GM12878 (cell line): ENCODE results near the gene RPL34. TPM values are rescaled to one million over a fixed set of nuclear protein-coding genes. Genes with fewer than 3 reads are reported as not detected.

ENCODE experiments used
- ATAC-seq: fragments of 200-7000 bp; cut with Tn5 transposase; 3 replicates; pipeline ENCODE4 v1.9.1; 2020; ENCODE audit warnings: mild to moderate bottlenecking, moderate library complexity
- BruUV-seq: library from RNA; stranded (reverse); fragments of 400-500 nt; replicated peaks from 2 replicates; lab custom pipeline; 2021; lab: Mats Ljungman, UMichigan
- CTCF ChIA-PET: fragments of 300-600 bp; sonication (Branson Sonifier 250); formaldehyde crosslinking; extraction: SDS; loops from one replicate; lab custom pipeline; 2021; ENCODE audit warnings: inconsistent platforms; lab: Yijun Ruan, JAX
- POLR2A ChIA-PET: fragments of 350-600 bp; formaldehyde crosslinking; extraction: SDS; loops from one replicate; lab custom pipeline; 2021; ENCODE audit warnings: inconsistent platforms; lab: Charles Lee
- RAD21 ChIA-PET: fragments of 300-600 bp; sonication (Branson Sonifier 250); formaldehyde crosslinking; loops from one replicate; lab custom pipeline; 2023; ENCODE audit warnings: antibody characterized with exemption; ENCODE audit not compliant: unreplicated experiment; lab: Charles Lee
- SMC1A ChIA-PET: fragments of 300-600 bp; sonication (Branson Sonifier 250); formaldehyde crosslinking; loops from one replicate; lab custom pipeline; 2023; ENCODE audit not compliant: unreplicated experiment, uncharacterized antibody; lab: Charles Lee
- DNase-seq: peaks from one replicate; pipeline ENCODE4 v3.0.0-alpha.2; 2011; ENCODE audit warnings: low read depth, low spot score
- FAIRE-seq: peaks from 3 replicates; lab custom pipeline; 2011; peaks lifted over from hg19 to GRCh38; lab: Jason Lieb, UNC
- H2AFZ ChIP-seq: 2 replicates; pipeline ENCODE4 v1.6.0; 2011; ENCODE audit warnings: low read depth, low read length, control low read depth; ENCODE audit not compliant: control insufficient read depth
- H3K27ac ChIP-seq: 2 replicates; pipeline ENCODE4 v1.5.1; 2011; ENCODE audit warnings: control low read depth; ENCODE audit not compliant: control insufficient read depth, insufficient read depth
- H3K27me3 ChIP-seq, 2 experiments: replicated peaks in 1 of 2; 2 replicates each; pipeline versions ENCODE4 v1.6.0 to v1.6.1; 2011; ENCODE audit warnings: low read length in 1 of 2; ENCODE audit not compliant: control insufficient read depth in 2 of 2, insufficient read depth in 2 of 2
- H3K36me3 ChIP-seq, 2 experiments: 2 replicates each; pipeline ENCODE4 v1.5.1; 2011; ENCODE audit warnings: low read length in 1 of 2; ENCODE audit not compliant: control insufficient read depth in 2 of 2, insufficient read depth in 2 of 2
- H3K4me1 ChIP-seq: 2 replicates; pipeline ENCODE4 v1.6.1; 2011; ENCODE audit warnings: mild to moderate bottlenecking, low read length, moderate library complexity, mixed read lengths; ENCODE audit not compliant: control insufficient read depth, insufficient read depth
- H3K4me2 ChIP-seq: 2 replicates; pipeline ENCODE4 v1.6.0; 2011; ENCODE audit warnings: control low read depth; ENCODE audit not compliant: control insufficient read depth, insufficient read depth
- H3K4me3 ChIP-seq: fragments of 200-600 bp; sonication (generic); 2 replicates; pipeline ENCODE4 v1.5.1; 2016
- H3K79me2 ChIP-seq: 2 replicates; pipeline ENCODE4 v1.6.0; 2011; ENCODE audit warnings: low read length; ENCODE audit not compliant: control insufficient read depth, insufficient read depth
- H3K9ac ChIP-seq: 2 replicates; pipeline ENCODE4 v1.8.0; 2011; ENCODE audit warnings: low read length, control low read depth, mixed read lengths; ENCODE audit not compliant: control insufficient read depth, insufficient read depth
- H3K9me3 ChIP-seq: replicated peaks from 3 replicates; pipeline ENCODE4 v1.5.1; 2011; ENCODE audit warnings: mild to moderate bottlenecking, low read length; ENCODE audit not compliant: control insufficient read depth, insufficient read depth
- H4K20me1 ChIP-seq: 2 replicates; pipeline ENCODE4 v1.6.0; 2011; ENCODE audit not compliant: control insufficient read depth, insufficient read depth
- BMI1 ChIP-seq: fragments of 450-650 bp; IDR thresholded peaks from 2 replicates; pipeline ENCODE4 v1.6.1; 2016; ENCODE audit warnings: mild to moderate bottlenecking, moderate library complexity, borderline replicate concordance
- CBFB ChIP-seq: IDR thresholded peaks from 2 replicates; pipeline ENCODE4 v1.6.1; 2016; ENCODE audit warnings: antibody characterized with exemption, low read depth
- CHD1 ChIP-seq: IDR thresholded peaks from 2 replicates; pipeline ENCODE4 v1.6.1; 2012; ENCODE audit warnings: low read depth, low read length, improper control_type of control experiment
- CHD4 ChIP-seq: fragments of 200-600 bp; sonication (generic); IDR thresholded peaks from 2 replicates; pipeline ENCODE4 v1.6.1; 2016; ENCODE audit warnings: mild to moderate bottlenecking
- CREM ChIP-seq: IDR thresholded peaks from 2 replicates; pipeline ENCODE4 v1.6.1; 2014; ENCODE audit warnings: antibody characterized with exemption, low read depth
- GATAD2B ChIP-seq: fragments of 450-650 bp; conservative IDR thresholded peaks from 2 replicates; pipeline ENCODE4 v1.6.1; 2017; ENCODE audit warnings: low read depth, mild to moderate bottlenecking, moderate library complexity
- KLF5 ChIP-seq: fragments of 450-650 bp; IDR thresholded peaks from 2 replicates; pipeline ENCODE4 v1.6.1; 2014; ENCODE audit warnings: mild to moderate bottlenecking; ENCODE audit not compliant: partially characterized antibody
- MEF2A ChIP-seq: IDR thresholded peaks from 2 replicates; pipeline ENCODE4 v1.6.1; 2011; ENCODE audit warnings: low read depth, mild to moderate bottlenecking, low read length, moderate library complexity; ENCODE audit not compliant: insufficient read depth
- NFYA ChIP-seq: IDR thresholded peaks from 2 replicates; pipeline ENCODE4 v1.6.1; 2011; ENCODE audit warnings: low read depth, mild to moderate bottlenecking, low read length, improper control_type of control experiment, borderline replicate concordance
- PML ChIP-seq: IDR thresholded peaks from 2 replicates; pipeline ENCODE4 v1.6.1; 2012; ENCODE audit warnings: low read length, inconsistent platforms
- TBL1XR1 ChIP-seq: IDR thresholded peaks from 2 replicates; pipeline ENCODE4 v1.6.1; 2012; ENCODE audit warnings: low read depth, low read length, improper control_type of control experiment
- YY1 ChIP-seq: IDR thresholded peaks from 2 replicates; pipeline ENCODE4 v1.6.1; 2011; ENCODE audit warnings: low read depth, mild to moderate bottlenecking, low read length
- ZZZ3 ChIP-seq: IDR thresholded peaks from 2 replicates; pipeline ENCODE4 v1.6.1; 2011; ENCODE audit warnings: low read depth; ENCODE audit not compliant: control insufficient read depth, insufficient read length
- WGBS: methylation state at CpG from one replicate; pipeline ENCODE4 v1.1.6; 2016; ENCODE audit warnings: low lambda C conversion rate; ENCODE audit not compliant: insufficient replicate concordance, insufficient coverage; ENCODE audit errors: missing lambda C conversion rate; 5-methylcytosine and 5-hydroxymethylcytosine counted together
- in situ Hi-C: fragments of 300-500 bp; cut with MboI; formaldehyde crosslinking; loops from 9 replicates; pipeline ENCODE4 v1.14.3; 2018; ENCODE audit warnings: mixed read lengths
- intact Hi-C: fragments of 100-400 bp; cut with micrococcal nuclease; formaldehyde crosslinking; loops from one replicate; pipeline ENCODE4 v1.14.2; 2022; ENCODE audit not compliant: unreplicated experiment
- polyA plus RNA-seq, 11 experiments: library from polyadenylated mRNA; depleted of rRNA in 4 of 11; unstranded in 6 of 11; stranded (reverse) in 5 of 11; fragments of >200 nt; fragmentation: Nextera tagmentation in 4 of 11; fragmentation: Illumina TruSeq in 1 of 11; extraction: Ambion mirVana in 4 of 11; extraction: Trizol in 1 of 11; gene quantifications; 1 replicate in 1 of 11; 2 replicates in 10 of 11; pipeline versions ENCODE4 v1.2.1 to v1.2.3, GENCODE V29; 2011 to 2016; ENCODE audit warnings: inconsistent platforms in 2 of 11, missing spikeins in 2 of 11, low read depth in 1 of 11
- total RNA-seq, 4 experiments: library from RNA; depleted of rRNA in 3 of 4; stranded (reverse); fragments of >200 nt in 3 of 4; fragmentation: Illumina TruSeq in 1 of 4; extraction: Trizol in 1 of 4; gene quantifications; 2 replicates each; pipeline versions ENCODE4 v1.2.1 to v1.2.3, GENCODE V29; 2013 to 2021
- TF ChIP-seq, protein P1 (sequence below): fragments of 450-650 bp; IDR thresholded peaks from 2 replicates; pipeline ENCODE4 v1.6.1; 2014; ENCODE audit warnings: mild to moderate bottlenecking
- TF ChIP-seq, protein P2 (sequence below): fragments of 150-350 bp; IDR thresholded peaks from 2 replicates; pipeline ENCODE4 v1.6.1; 2014; ENCODE audit warnings: mild to moderate bottlenecking, low read depth, low read length
- TF ChIP-seq, protein P3 (sequence below): fragments of 450-650 bp; formaldehyde crosslinking; IDR thresholded peaks from 2 replicates; pipeline ENCODE4 v1.5.0; 2022; ENCODE audit warnings: mild to moderate bottlenecking, missing genetic modification characterization

Gene RPL34
- total and polyA plus RNA-seq, 10 of the 15 experiments (the other 5 are each of a cell fraction or from before 2014, with no cell fraction given) = 1,792 to 6,697 (median 2,464) TPM

DNA sequence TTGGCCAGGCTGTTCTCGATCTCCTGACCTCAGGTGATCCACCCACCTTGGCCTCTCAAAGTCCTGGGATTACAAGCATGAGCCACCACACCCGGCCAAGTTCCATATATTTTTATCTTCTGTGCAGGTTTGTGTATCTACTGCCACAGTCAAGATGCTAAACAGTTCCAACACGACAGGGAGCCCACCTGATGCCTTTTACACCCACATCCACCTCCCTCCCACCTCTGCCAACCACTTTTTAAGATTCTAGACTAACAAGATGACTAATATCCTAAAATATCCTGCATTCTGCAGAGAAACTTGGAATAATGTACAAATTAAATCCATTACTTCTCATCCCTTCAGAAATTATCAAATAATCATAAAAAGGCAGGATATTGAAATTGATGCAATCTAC lies 19.3 kb upstream of the RPL34 start:
- no peak for ATAC-seq
- Histone ChIP-seq H4K20me1 (no peaks in the 10 kb centered on the region), H2AFZ (no peak overlapping the region), H3K9me3 (no peaks in the 10 kb centered on the region), H3K4me2 (no peak overlapping the region), H3K4me1 (no peaks in the 10 kb centered on the region), H3K9ac (no peak overlapping the region), H3K27me3 (no peaks in the 10 kb centered on the region), H3K27ac (no peak overlapping the region), H3K36me3 (no peaks in the 10 kb centered on the region), H3K79me2 (no peaks in the 10 kb centered on the region), H3K4me3 (no peak overlapping the region)
- no TSS peak for BruUV-seq
- SMC1A ChIA-PET = no interaction called here
- RAD21 ChIA-PET = no interaction called here
- CTCF ChIA-PET = no interaction called here
- 10% methylated on average over 3 of the region's 3 CpGs for WGBS
- FAIRE-seq = no peak
- in situ Hi-C loops (no loop called here), intact Hi-C loops (no loop called here)
- TF ChIP-seq, protein P1, sequence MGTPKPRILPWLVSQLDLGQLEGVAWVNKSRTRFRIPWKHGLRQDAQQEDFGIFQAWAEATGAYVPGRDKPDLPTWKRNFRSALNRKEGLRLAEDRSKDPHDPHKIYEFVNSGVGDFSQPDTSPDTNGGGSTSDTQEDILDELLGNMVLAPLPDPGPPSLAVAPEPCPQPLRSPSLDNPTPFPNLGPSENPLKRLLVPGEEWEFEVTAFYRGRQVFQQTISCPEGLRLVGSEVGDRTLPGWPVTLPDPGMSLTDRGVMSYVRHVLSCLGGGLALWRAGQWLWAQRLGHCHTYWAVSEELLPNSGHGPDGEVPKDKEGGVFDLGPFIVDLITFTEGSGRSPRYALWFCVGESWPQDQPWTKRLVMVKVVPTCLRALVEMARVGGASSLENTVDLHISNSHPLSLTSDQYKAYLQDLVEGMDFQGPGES = no peak
- TF ChIP-seq CBFB = no peak
- no peak for TF ChIP-seq ZZZ3
- TF ChIP-seq BMI1 = no peak
- no peak for TF ChIP-seq PML
- no peak for TF ChIP-seq TBL1XR1
- TF ChIP-seq CREM = no peak
- no peak for TF ChIP-seq GATAD2B
- TF ChIP-seq NFYA = no peak
- TF ChIP-seq, protein P2, sequence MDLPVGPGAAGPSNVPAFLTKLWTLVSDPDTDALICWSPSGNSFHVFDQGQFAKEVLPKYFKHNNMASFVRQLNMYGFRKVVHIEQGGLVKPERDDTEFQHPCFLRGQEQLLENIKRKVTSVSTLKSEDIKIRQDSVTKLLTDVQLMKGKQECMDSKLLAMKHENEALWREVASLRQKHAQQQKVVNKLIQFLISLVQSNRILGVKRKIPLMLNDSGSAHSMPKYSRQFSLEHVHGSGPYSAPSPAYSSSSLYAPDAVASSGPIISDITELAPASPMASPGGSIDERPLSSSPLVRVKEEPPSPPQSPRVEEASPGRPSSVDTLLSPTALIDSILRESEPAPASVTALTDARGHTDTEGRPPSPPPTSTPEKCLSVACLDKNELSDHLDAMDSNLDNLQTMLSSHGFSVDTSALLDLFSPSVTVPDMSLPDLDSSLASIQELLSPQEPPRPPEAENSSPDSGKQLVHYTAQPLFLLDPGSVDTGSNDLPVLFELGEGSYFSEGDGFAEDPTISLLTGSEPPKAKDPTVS = no peak
- TF ChIP-seq, protein P3, sequence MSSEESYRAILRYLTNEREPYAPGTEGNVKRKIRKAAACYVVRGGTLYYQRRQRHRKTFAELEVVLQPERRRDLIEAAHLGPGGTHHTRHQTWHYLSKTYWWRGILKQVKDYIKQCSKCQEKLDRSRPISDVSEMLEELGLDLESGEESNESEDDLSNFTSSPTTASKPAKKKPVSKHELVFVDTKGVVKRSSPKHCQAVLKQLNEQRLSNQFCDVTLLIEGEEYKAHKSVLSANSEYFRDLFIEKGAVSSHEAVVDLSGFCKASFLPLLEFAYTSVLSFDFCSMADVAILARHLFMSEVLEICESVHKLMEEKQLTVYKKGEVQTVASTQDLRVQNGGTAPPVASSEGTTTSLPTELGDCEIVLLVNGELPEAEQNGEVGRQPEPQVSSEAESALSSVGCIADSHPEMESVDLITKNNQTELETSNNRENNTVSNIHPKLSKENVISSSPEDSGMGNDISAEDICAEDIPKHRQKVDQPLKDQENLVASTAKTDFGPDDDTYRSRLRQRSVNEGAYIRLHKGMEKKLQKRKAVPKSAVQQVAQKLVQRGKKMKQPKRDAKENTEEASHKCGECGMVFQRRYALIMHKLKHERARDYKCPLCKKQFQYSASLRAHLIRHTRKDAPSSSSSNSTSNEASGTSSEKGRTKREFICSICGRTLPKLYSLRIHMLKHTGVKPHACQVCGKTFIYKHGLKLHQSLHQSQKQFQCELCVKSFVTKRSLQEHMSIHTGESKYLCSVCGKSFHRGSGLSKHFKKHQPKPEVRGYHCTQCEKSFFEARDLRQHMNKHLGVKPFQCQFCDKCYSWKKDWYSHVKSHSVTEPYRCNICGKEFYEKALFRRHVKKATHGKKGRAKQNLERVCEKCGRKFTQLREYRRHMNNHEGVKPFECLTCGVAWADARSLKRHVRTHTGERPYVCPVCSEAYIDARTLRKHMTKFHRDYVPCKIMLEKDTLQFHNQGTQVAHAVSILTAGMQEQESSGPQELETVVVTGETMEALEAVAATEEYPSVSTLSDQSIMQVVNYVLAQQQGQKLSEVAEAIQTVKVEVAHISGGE (CRISPR knock-in tag) = no peak
- no peak for TF ChIP-seq CHD4
- no peak for TF ChIP-seq MEF2A
- TF ChIP-seq KLF5 = no peak
- TF ChIP-seq YY1 = no peak
- TF ChIP-seq CHD1 = no peak
- POLR2A ChIA-PET = no interaction called here
- no peak for DNase-seq
